ENCODE results near the gene CIAO3.
A peak's percentile ranks its signal among the peaks of the same experiment; 100 is the strongest.

CIAO3 gene

DNA sequence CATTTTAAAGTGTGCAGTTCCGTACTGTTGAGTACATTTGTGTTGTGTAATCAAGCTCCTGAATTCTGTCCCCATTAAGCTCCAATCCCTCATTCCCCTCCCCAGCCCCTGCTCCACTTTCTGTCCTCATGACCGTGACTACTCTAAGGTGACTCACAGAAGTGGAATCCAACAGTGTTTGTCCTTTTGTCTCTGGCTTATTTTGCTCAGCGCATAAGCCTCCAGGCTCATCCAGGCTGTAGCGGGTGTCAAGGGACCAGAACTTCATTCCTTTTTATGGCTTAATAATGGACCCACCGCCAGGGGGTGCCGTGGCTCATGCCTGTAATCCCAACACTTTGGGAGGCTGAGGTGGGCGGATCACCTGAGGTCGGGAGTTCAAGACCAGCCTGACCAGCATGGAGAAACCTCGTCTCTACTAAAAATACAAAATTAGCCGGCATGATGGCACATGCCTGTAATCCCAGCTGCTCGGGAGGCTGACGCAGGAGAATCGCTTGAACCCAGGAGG, 28.0 kb downstream of the CIAO3 start:
- peak; percentile 70 for DNase-seq (ENCODE audit: insufficient read length, low spot score)
- peak; percentile 36 for FAIRE-seq

DNA sequence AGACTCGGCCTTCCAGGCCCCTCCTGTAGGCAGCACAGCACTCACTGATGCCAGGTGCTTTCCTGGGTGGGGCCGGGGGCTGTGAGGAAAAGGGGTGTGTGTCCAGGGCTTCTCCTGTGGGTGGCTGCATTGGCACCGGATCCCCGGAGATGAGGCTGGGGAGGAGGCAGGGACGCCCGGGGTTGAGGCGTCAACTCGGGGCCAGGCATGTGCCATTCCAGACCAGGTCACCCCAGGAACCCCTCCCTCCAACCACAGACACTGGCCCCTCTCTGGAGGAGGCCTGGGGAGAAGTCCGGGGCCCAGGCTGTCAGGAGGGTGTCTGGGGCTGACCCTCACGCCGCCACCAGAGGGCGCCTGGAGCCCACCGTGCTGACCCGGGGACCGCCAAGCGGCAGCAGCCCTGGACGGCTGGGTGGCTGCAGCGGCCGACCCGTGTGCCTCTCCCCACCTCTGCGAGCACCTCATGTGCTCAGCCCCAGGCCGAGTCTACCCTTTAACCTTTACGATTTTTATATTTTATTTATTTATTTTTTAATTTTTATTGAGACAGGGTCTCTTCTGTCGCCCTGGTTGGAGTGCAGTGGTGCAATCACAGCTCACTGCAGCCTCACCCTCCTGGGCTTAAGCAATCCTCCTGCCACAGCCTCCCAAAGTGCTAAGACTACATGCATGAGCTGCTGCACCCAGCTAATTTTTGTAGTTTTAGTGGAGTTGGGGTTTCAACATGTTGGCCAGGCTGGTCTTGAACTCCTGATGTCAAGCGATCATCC, 29.1 kb downstream of the CIAO3 start:
- no peak for FAIRE-seq
- DNase-seq (ENCODE audit: insufficient read length, low spot score) = peak; percentile 84

DNA sequence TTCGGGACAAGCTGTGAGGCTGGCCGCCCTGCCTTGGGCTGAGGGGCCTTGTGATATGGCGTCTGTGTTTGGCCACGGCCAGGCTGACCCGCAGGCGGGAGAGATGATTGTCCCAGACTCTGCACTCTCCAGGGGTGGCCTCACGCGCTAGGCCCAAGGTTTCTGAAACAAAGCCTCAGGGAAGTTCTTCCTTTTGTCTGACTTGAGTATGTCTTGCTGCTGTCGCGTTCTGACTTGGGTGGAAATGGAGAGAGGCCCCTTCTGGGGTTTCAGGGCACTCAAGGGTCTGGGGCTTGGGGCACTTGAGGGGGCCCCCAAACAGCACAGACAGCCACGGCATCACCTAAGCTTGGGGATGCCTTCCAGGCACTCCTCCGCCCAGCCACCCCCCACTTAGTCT, 29.7 kb downstream of the CIAO3 start:
- DNase-seq (ENCODE audit: insufficient read length, low spot score) (no peak), FAIRE-seq (no peak)

DNA sequence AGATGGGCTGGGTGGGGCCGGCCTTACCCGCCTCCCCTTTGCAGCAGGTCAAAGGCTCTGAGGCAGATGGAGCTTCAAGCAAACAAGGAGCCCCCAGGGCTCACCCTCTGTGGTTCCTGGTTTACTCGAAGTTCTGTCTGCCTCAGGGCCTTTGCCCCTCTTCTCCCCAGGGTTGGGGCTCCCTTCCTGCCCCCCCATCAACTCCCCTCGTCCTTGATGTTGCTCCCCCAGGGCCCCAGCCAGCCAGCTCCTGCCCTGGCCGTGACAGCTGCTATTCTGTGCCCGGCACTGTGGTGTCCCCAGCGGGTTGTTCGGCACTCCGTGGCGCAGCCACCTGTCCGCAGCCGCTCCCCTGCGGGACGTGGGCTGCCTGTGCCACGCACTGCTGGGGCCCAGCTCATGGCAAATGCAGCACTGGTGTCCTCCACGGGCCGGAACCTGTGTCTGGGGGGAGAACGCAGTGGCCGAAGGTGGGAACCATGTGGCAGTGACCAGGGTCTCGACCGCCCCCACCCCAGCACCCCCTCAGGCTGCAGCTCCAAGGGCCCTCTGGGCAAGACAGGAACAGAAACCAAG, 30.2 kb downstream of the CIAO3 start:
- DNase-seq (ENCODE audit: insufficient read length, low spot score) (no peak), FAIRE-seq (no peak)

DNA sequence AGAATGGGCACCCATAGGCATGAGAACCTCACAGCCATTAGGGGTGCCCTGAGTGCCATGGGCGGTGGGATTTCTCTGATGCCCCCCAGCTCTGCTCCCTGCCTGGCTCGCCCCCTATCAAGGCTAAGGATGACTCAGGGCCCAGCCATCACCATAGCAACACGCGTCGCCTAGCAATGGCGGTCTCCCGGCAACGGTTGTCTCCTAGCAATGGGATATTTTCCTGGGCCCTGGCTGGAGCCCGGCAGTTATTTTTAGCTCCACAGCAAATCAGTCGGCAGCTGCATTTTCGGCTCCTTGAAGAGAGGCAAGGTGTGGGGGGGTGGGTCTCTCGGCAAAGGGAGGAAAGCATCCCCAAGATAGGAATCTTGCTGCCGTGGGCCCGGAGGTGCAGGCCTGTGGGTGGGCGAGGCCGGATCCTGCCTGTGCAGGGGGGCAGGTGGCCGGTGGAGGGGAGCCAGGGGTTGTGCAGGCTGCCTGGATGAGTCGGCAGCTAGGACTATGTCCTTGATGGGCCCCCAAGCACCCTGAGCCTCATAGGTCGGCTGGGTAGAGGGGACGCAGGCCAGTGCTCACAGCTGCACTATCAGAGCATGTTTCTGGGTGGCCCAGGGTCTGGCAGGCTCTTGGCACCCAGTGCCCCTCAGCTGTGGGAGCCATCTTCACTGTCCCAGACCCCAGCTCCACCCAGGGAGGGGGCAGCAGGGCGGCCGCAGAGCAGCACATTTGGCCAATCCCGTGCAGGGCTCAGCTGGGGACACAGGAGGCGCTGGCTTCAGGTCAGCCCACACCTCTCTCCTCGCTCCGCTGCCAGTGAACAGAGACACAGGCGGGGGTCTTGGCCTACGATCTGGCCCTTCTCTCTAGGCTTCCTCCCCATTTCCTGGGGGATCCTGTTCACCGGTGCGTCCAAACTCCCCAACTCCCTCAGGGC, 31.0 kb downstream of the CIAO3 start:
- FAIRE-seq = no peak
- DNase-seq (ENCODE audit: insufficient read length, low spot score) = no peak

DNA sequence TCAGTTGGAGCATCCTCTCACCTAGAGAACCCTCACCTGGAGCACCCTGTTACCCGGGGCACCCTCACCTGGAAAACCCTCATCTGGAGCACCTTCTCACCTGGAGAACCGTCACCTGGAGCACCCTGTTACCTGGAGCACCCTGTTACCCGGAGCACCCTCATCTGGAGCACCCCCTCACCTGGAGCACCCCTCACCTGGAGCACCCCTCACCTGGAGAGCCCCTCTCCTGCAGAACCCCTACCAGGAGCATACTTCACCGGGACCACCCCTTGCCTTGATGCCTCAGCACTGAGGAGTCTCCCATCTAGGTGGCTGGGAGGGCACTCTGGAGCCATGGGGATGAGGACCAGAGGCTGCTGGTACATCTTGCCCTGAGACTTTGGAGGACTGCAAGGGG, 31.8 kb downstream of the CIAO3 start:
- no peak for DNase-seq (ENCODE audit: insufficient read length, low spot score)
- FAIRE-seq = no peak

DNA sequence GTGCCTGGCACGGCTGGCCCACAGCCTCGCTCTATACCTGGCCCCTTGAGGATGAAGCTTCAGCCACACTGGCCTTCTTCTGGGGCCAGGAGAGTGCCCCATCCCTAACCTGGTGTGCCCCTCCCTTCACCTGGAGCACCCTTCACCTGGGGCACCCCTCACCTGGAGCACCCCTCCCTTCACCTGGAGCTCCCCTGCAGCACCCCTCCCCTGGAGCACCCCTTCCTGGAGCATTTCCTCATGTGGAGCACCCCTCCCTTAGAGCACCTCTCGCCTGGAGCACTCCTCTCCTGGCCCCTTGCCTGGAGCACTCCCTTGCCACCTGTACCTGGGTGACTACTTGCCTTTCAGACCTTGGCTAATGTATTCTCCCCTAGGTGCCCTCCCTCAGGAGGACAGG, 32.8 kb downstream of the CIAO3 start:
- DNase-seq (ENCODE audit: insufficient read length, low spot score) (no peak), FAIRE-seq (no peak)

DNA sequence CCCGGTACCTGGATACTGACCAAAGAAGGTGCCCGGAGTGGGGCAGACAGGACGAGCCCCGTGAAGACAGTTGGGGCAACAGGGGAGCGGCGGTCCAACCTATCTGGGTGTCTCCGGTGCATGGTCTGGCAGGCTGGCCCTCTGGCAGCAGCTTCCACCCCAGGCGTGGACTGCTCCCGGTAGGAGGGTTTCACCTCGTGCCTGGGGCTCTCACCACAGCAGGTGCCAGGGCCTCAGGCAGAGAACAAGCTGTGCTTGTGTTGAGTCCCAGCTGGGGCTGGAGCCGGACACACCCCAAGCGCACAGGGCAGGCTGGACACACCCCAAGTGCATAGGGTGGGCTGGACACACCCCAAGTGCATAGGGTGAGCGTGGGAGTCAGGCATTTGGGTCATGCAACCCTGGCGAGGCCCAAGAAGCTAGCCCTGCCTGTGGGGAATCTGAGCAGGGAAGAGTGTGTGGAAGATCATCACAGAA, 33.7 kb downstream of the CIAO3 start:
- DNase-seq (ENCODE audit: insufficient read length, low spot score) (no peak), FAIRE-seq (no peak)

DNA sequence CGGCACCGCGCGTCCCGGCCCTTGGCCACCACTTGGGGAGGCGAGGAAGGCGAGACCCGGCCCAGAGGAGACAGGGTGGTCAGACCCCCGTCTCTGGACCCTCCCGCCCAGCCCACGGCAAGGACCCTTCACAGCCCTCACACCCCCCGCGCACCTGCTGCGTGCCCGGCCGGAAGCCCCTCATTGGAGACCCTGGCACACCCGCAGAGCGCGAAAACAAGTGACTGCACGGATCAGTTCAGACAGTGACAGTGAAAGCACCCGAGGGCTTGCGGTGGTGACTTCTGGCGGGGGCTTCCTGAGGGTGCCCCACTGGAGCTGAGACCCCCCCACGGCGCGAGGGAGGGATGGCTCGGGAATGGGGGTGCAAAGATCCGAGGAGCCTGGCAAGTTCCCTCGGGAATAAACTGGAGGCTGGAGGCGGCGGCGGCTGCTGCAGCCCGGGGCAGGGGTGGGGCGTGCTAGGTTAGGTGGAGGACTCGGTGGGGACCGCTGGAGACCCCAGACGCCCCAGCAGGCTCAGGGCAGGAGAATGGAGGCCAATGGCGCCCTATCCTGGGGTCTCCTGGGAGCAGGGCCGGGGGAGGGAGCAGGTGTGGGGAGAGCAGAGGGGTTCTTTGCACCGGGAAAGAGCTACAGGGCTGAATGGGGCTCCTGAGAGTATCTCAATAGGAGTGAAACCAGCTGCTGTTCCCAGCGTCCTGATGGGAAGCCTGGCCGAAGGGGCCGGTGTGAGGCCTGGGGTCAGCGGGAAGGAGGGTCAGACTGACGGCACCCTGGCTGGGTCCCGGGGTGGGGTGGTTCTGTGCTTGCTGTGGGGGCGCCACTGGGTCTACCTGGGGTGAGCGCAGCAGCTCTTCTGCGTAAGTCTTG, 34.4 kb downstream of the CIAO3 start:
- DNase-seq (ENCODE audit: insufficient read length, low spot score) = no peak
- FAIRE-seq = no peak

DNA sequence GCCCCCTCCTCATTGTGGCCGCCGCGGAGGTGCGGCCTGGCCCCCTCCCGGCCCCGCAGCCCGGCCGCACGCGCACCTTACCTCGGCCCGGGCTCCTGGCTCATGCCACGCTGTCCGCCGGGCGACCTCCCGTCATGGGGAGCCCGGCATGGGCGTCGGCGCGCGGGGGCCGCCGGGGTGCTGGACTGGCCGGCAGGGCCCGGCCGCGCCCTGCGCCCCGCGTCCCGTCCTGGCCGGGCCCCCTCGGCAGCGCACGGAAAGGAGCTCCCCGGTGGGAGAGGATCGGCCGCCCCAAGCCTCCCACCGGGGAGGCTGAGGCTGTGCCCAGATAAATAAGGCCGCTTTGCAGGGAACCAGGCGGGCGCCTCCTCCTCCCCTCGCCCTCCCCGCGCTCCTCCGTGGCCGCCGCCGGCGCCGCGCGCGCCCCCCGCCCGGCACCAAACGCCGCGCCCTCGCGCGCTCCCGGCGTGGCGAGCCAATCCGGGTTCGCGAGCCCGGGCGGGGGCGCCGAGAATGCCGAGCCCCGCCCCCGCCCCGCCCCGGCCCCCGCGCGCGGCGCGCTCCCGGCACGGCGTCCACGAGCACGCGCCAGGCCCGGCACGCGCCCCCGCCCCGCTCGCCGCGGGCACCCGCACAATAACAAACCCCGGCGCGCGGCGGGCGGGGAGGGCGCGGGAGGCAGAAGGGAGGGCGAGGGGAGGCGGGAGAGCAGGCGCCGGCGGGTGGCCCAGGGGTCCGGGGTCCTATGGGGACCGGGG, 35.2 kb downstream of the CIAO3 start, which contains the start of gene FBXL16:
FBXL16 (minus strand) TSS at position 371 of the 758 bp plus-strand sequence. CDS start 8,396 bp downstream, outside the sequence.
- FAIRE-seq (peak; percentile 72), DNase-seq (ENCODE audit: insufficient read length, low spot score) (peak; percentile 71)

DNA sequence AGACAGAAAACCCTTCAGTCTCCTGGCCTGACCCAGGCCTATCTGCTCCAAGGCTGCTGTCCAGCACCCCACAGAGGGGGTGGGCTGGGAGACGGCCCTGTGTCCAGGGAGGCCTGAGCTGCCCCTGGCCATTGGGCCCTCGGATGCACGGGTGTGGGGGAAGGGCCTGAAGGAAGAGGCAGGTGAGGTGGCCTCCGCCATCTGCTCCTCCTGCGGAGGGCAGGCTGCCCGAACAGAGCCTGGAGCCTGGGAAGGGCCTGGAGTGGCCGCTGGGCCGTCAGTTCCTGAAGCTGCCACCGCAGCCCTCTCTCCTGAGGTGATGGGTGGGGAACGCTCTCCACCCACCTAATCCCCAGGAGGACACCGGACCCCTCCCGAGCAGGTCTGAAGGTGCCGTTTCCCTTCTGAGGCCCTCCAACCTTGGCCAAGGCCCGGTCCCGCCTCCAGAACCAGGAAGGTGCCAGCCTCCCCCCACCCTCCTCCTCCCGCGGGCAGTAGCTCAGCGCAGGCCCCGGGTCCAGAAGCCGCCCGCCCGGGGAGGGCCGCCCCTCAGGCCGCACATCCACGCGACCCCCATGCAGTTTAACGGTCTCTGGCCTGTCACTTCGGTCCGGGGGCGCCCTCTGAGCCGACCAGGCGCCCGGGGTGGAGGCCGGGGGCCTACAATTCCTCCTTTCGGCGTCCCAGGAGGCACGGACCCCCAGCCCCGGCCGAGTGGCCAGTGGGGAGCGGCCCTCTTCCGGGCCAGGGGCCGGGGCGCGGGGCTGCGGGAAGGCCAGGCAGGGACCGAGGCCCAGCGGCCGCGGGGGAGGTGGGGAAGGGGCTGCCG, 36.0 kb downstream of the CIAO3 start:
- no peak for DNase-seq (ENCODE audit: insufficient read length, low spot score)
- FAIRE-seq = no peak

DNA sequence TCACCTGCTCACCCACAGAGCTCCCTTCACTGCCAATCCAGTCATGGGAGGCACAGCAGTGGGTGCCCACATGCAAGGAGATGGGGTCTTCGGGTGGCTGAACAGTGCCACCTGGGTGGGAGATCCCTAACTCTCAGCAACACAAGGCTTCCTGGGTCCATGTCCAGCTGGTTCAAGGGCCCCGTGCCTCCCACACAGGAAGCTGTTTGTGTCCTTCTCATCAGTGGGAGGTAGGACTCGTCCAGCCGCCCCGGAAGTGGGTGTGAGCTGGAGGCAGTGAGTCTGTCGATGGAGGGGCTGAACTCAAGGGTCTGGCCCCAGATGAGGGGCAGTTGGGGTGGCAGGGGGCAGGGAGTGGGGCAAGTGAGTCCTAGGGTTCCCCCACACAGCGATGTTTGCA, 36.8 kb downstream of the CIAO3 start:
- FAIRE-seq = no peak
- no peak for DNase-seq (ENCODE audit: insufficient read length, low spot score)

DNA sequence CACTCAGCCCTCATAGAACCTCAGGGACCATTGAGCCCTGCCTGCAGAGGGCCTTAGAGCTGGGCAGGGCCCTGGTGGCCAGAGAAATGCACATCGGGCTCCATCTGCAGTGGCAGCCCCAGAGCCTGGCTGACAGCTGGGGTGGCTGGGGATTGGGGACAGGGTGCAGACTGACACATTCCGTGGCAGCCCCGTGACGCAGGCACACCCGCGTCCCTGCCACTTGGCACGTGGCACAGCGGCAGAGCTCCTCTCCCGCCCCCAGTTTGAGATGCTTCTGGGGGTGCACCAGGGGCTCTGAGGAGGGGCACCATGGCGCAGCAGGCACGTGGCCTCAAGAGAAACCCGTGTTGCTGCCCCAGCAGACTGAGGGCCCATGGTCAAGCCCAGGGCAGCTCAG, 37.4 kb downstream of the CIAO3 start:
- FAIRE-seq = no peak
- no peak for DNase-seq (ENCODE audit: insufficient read length, low spot score)

DNA sequence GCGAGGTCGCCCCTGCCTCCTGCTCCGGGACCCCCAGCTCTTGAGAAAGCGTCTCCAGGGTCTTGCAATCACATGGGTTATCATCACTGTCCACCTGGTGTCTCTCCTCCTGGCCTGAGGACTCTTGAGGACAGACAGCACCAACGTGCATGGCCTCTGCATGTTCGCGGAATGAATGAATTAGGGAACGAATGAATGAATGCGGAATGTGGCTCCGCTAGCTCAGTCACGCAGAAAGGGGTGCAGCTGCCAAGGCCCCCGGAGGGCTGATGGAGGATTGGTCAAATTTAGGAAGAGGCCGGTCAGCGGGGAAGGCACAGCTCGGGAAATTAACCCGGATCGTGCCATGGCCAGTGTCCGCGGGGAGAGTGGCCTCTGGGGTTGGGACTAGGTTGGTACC, 38.5 kb downstream of the CIAO3 start:
- FAIRE-seq (no peak), DNase-seq (ENCODE audit: insufficient read length, low spot score) (no peak)

DNA sequence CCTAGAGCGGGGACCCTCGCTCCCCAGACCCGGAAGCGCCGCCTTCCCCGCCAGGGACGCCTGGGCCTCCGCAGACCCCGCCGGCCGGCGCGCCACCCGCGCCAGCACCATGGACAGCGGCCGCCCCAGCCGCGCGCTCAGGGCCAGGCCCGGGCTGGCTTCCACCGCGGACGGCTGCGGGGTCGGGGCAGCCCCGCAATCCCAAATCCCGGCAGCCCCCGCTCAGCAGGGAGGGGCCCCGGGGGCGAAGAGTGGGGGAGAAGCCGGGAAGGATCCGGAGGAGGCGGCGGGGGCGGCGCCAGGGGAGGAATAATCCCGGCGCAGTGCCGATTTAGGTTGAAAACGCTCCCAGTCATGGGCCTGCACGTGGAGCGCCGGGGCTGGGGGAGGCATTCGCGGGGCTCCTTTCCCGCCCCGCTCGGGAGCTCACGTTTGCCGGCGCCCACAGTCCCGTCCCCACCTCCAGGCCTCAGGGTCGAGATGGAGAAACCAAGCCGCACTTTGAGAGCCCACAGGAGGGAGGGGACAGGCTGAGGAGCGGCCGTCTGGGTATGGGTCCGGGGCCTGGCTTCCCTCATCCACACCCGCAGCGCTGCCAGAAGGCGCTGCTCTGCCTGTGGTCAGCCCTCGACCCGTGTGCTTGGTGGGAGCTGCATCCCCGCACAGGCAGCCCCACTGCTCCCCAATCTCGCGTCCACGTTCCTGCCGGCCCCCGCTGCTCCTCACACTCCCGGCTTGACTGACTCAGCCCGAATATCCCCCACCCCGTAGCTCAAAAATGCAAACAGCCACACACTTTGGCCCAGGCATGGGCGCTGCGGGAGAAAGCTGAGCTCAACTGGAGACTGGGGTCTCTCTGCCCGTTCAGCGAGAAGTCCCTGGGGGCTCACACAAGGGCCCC, 39.9 kb downstream of the CIAO3 start:
- FAIRE-seq (no peak), DNase-seq (ENCODE audit: insufficient read length, low spot score) (no peak)

DNA sequence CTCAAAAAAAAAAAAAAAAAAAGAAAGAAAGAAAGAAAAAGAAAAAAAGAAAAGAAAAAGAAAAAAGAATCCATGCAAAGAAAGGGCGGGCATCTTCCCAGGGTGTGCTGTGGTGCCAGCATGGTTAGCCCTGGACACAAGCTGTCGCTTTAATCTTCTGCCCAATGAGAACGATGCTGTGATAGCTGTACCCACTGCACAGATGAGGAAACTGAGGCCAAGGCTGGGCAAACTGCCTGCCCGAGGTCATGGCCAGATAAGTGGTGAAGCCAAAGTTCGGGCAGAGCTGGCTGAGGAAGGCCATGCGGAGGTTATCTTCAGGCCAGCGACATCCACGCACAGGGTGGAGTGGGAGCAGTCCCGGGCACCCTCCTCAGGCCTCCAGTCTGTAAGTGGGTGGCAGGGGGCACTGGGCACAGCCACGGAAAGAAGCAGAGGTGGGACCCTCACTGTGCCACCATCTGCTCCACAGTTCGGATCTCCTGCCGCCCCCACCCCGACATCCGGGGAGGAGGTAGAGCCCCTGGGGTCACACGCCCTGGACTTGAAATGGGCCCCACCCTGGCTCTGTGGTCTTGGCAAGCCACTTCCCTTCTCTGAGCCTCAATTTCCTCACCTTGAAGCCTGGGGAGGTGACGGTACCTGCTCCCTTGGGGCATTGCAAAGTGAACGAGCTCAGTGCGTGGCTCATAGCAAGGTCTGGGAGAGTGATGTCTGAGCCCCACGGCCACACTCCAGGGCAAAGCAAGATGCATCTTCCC, 41.7 kb downstream of the CIAO3 start:
- DNase-seq (ENCODE audit: insufficient read length, low spot score) = no peak
- FAIRE-seq = no peak

Measured in HTR-8/SVneo (cell line).